ENCODE measurements around the gene ZBTB20.

ZBTB20 gene

DNA sequence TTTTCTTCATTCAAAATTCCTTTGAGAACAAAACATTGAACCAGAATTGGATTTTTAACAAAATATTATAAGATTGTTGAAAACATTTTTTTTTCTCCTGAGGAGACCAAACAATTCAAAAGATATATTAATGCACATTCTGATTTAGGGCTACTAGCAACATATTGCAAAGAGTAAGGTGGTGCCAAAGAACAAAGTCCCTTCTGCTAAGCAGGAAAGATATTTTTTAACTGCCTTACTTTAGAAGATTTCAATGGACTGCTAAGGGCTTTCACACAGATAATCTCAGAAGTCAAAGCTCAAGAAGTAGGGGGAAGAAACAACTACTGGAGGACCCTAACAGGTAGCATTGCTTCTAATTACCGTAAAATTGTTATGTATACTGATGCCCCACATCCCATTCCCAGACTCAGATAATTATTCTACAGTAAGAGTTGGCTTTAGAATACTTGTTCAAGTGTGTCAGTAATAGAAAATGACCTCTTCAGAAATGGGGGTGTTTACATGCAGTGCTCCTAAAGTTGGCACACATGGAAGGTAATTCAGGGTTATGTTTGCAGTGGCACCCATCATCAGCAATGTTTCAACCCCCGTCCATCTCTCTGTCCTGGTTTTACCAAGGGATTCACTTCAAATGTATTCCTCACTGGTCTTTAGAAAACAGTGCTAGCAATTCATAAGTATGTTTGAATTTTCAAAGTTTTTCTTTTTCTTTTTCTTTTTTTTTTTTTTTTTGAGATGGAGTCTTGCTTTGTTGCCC, 354.7 kb downstream of the ZBTB20 start:
- in situ Hi-C loops (cut with MboI; ENCODE audit: low sequenced_read_pairs), result no loop called here

DNA sequence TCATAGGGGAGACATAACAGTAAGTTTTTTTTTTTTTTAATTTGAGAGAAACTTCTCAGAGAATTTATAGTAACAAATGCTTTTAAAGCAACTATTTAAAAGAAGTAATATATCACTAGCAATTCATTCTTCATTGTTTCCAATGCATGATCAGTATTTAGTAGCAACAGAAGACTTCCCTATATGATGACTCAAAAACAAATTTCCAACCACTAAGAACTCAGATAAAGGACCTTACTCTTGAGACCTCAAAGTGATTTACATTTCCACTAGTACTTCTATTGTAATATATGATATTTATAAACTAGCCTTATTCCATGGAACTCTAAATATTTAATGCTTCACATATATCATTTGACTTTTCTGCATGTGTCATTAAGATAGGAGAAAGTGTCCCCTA, 356.3 kb downstream of the ZBTB20 start:
- in situ Hi-C loops (cut with MboI; ENCODE audit: low sequenced_read_pairs), result no loop called here

DNA sequence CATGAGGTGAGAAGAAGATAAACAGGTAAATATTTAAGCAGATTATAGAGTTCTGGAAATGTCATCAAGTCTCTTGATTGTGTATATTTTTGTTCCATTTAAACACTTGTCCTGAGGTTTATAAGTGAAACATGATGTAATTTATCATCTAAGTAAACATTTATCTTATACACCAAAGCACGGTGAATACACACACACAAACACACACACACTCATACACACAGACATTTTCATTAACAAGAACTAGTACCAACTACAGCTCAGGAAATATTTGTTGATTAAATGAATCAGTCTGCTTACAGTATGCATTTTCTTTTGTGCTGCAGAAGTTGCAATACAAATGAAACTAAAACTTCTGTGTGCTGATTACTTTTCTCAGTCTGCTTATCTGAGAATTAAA, 357.3 kb downstream of the ZBTB20 start:
- in situ Hi-C loops (cut with MboI; ENCODE audit: low sequenced_read_pairs), result no loop called here

DNA sequence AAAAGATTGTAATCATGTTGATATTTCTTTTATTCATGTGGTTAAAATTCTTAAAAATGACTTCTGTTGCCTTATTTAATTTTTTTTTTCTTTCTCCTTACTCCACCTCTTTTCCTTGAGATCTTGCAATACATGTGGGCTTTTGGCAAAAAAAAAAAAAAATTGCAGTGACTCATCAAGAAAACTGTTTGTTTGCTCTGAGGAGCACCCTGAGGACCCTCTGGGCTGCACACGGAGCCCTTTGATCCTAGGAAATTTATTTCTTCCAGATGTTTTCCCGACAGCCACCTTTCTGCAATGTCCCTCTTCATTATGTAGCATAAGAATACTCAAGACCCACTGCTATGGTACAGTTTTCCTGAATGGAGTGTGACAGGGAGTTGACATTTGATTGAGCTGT, 371.7 kb downstream of the ZBTB20 start:
- in situ Hi-C loops (cut with MboI; ENCODE audit: low sequenced_read_pairs), result no loop called here

DNA sequence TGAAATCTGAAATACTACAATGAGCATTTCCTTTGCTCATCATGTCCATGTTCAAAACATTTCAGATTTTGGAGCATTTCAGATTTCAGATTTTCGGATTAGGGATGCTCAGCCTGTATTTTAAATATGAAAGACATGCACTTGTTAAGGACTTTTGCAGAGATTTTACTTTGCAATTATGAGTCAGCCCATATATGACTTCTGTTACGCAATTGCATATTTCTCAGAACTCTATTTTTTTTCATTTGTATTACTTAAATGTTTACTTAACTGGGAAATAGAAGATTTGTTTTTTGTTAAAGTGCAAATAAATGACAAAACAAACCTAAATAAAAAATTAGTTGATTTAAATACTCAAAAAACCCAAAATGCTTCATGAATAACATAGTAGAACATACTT, 376.2 kb downstream of the ZBTB20 start:
- in situ Hi-C loops (cut with MboI; ENCODE audit: low sequenced_read_pairs), result no loop called here

DNA sequence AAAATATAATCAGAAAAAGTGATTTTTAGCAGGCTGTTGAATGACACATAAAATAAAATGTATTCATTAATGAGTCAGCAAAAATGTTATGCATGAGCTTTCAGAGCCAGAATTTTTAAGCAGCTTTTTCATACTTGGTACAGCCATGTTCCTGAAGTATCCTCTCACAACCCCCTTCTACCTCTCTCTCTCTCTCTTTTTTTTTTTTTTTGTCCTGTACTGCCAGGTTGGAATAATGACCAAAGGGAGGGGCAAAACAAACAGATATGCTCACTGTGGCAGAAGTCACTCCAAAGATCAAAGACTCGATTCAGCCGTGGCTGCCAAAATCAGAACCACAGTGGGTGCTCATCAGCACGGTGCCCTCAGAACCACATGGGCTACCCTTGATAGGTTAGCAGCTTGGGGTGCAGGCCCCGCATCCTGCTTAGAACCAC, 383.0 kb downstream of the ZBTB20 start:
- in situ Hi-C loops (cut with MboI; ENCODE audit: low sequenced_read_pairs), result no loop called here

DNA sequence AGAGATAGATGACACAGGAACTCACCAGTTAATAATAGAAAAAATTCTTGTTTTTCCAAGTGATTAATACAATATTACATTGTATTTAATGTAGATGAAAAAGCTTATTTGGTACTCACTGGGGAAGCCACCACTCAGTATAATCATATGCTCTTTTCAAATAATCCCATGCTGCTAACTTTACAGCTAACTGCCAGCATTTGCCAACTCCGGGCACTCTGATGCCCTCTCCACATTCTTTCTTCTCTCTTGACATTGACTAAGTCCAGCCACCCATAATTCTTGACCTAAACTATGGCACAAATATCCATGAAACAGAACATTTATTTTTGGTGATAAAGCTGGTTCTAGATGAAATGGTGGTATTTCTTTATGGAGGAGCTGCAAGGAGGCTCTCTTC, 384.9 kb downstream of the ZBTB20 start:
- in situ Hi-C loops (cut with MboI; ENCODE audit: low sequenced_read_pairs), result no loop called here

DNA sequence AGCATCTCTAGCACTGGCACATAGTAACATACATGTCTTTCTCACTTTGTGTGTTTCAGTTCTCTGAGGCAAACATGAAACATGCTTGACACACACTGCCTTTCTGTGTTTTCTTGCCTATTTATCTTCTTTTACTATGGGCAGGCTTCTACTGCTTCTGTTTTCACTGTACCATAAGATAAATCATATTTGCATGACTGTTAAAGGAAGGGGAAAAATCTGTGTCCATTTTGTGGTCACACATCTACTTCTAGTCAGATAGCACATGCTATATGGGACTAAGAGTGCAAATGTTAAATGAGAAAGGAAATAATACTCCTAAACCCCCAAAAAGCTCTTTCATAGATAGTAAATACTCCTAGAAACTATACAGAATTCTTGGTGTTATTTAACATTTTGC, 386.4 kb downstream of the ZBTB20 start:
- in situ Hi-C loops (cut with MboI; ENCODE audit: low sequenced_read_pairs), result no loop called here

DNA sequence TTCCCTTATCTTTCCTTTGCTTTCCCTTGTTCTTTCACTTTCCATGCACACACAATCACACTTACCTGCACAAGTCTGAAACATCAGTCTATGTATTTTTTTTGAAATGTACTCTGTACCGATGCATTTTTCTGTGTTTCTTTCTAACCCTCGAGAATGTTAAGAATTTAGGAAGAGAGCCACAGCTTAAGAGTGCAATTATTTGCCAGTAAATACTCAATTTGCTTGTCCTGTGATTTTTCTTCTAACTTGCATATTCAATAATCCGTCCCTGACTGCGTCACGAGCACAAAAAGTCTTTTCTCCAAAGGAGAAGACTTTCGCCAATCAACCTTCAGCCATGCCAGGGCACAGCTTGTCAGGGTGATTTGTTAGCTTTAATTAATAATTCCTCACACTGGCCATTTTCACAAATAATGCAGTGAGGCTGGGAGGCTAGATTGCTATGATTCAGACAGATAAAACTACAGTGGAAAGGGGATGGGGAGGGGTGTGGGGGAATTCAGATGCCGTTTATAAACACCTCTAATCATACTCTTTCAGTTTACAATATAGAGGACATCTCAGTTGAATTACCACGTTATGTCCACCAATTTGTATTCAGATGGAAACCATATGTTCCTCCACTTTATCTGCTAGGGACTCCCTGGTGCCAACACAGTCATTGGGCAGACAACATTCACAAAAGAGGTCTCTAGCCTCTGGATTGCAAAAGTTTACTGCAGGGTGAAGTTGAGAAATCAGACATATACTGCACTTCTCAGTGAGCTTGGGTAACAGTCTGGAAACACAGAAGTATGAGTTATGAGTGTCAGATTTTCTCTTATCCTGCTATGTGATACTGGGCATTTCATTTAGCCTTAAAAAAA, 388.0 kb downstream of the ZBTB20 start:
- in situ Hi-C loops (cut with MboI; ENCODE audit: low sequenced_read_pairs), result no loop called here

DNA sequence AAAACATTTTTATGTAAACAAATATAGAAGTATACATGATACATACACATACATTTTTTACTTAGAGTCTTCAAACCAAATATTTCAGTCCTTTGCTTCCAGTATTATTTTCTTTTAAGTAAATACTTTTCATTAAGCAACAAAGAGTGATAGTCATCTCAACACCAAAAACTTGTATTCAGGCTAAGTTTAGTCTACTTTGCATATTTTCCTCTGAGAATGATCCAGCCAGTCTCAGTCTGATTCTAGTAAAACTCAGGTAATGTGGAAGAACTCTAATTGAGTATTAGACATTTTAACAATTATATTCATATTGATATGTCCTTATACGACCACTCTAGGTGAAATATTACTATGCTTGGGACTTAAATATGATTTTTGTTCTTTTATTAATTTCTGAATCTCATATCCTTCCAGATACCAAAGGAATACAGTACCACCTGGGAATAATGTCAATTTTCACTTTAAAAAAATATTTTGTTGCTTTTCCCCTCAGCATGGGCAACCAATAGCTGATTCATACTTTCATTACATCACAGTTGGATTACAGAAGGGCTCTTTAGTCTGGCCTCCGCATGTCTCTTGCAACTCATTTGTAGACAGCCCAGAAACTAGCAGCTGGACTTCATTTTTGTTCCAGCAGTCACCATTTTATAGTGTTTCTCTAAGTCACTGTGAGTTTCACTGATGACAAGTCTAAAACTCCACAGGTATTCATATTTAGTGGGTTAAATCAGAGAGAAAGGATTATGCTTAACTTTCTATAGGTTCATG, 390.4 kb downstream of the ZBTB20 start:
- in situ Hi-C loops (cut with MboI; ENCODE audit: low sequenced_read_pairs), result no loop called here

DNA sequence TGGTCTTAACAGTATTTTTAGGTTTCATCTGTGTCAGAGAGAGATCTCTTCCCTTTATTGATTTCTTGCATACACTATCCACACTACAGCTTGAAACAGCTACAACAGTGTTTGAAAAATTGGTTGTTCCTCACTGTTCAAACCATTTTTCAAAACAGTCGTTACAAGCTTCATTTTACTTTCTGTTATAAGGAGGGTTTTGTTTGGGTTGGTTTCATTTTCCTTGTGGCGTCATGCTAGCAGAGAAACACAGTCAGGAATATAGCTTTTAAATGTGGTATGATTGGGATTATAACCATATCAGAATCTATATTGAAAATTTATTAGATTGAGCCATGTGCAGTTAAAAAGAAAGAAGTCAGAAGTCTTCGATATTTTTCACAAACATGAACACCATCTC, 400.6 kb downstream of the ZBTB20 start:
- in situ Hi-C loops (cut with MboI; ENCODE audit: low sequenced_read_pairs), result no loop called here

DNA sequence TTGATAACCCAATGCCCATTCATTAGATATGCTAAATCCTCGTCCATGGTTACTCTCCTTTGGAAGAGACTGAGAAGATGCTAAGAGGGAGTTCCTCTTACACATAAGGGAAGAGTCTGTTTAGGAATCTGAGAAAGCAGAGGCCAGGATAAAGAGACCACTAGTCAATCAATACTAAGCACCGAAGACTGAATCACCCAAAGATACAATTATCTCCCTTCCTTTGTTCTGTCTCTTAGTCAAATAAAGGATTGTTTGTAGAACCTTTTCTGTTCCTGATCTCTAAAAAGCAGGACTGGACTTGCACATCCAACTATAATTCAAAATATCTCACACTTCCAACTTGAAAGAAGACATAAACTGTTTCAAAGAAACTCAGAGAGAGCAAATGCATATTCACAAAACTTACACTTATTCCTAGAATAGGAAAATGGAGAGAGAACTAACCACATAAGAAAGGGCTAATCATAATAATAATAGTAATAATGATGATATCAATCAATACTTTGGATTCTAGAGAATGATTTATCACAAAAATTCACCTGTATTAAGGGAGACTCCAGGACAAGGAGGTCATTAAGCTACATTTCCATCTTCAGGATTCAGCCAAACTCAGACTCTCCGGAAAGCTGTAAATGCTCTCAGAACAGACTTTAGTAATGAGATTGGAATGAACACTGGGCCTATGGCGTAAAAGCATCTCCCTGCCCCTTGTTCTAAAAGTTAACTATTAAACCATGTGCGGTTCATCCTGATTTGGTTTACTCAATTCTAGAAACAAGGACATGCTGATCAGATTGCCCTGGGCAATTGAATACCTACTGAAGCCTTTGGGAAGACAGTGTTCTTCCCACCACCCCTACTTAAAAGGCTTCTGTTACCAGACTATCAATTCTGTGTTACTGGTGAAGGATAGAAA, 401.5 kb downstream of the ZBTB20 start:
- in situ Hi-C loops (cut with MboI; ENCODE audit: low sequenced_read_pairs), result no loop called here

DNA sequence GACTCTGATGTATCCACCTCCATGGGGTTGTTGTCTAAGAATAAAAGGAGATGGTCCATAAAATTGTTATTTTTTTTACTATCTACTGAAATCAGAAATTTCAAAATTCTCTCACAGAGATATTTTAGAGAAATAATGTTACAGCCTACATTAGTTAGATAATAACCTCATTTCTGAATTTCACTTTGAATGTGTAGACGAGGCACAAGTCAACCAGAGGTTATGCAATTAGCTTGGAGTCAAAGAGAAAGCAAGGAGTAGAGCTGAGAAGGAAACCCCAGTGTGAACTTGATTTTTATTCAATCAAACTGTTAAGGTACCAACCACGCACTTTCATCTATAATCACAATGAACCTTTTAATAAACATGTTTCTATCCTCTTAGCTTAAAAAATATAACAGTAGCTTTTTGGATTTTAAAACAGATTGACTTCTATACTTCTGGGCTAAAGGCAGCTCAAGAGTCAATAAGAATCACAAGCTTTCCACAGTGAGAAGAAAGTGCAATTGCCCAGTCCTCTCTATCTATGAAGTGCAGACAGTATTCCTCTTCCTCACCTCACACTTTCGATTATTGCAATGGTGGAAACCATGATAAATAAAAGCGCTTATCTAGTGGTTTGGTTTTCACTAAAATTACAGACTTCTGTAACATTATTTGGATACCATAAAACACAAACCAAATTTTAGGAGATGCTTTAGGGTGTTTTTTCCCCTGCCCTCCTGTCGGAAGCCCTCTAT, 403.2 kb downstream of the ZBTB20 start:
- in situ Hi-C loops (cut with MboI; ENCODE audit: low sequenced_read_pairs), result no loop called here

DNA sequence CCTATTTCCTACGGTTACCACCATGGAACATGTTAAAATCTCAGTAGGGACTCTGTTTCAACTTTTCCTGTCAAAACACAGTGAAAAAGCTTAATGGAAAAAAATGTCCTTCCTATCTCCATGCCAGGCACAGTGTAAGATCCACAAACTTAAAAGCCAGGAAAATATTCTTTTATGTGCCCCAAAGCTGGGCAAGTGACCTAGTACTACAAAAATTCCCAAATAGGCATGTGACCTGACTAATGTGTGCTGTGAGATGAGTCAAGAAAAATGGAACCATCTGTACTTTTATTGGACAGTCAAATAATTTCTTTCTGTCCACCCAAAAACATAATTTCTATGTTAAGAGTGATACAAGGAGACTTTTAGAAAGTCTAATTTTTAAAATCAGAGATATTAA, 406.0 kb downstream of the ZBTB20 start:
- in situ Hi-C loops (cut with MboI; ENCODE audit: low sequenced_read_pairs), result no loop called here

DNA sequence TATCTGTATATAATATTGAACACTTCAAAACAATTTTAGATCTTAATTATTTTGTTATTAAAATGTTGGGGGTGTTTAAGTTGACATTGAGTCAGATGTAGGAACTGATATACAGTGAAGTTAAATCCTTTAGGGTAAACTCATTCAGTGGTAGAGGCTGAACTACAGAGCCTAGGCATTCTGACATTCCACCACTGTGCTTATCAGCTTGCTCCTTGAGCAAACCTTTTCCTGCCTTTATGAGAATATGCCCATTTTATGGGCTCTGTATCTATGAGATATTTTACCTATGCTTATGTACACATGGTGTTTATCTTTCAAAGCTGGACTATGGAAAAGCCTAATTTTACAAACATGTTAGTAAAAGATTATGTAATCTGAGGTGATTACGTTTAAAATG, 407.5 kb downstream of the ZBTB20 start:
- in situ Hi-C loops (cut with MboI; ENCODE audit: low sequenced_read_pairs), result no loop called here

DNA sequence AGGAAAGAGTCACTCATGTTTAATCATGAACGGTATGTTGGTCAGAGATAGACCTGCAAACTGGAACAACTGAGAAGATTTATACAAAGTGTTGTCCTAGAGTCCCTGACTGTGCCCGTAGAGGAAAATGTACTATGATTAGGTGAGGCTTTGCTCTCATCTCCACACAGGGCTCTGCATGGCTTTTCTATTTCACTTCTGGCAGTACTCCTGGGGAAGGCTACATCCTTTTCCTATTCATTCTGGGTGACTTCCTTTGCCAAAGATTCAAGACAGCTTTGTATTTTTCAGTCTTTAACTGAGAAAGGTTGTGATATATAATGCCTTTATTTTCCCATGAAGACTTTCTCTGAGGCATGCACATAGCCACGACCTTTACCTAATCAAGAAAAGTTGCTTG, 414.7 kb downstream of the ZBTB20 start:
- in situ Hi-C loops (cut with MboI; ENCODE audit: low sequenced_read_pairs), result no loop called here

DNA sequence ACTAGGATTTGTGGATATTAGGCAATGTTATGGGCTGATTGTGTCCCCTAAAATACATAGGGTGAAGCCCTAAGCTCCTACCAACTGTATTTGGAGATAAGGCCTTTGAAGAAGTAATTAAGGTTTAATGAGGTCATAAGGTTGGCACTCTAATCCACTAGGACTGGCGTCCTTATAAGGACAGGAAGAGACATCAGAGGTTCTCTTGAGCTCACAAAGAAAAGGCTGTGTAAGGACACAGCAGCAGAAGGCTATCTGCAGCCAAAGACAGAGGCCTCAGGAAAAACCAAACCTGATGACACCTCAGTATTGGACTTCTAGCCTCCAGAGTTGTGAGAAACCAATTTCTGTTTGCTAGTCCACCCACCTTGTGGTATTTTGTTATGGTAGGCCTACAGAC, 416.7 kb downstream of the ZBTB20 start:
- in situ Hi-C loops (cut with MboI; ENCODE audit: low sequenced_read_pairs), result no loop called here

DNA sequence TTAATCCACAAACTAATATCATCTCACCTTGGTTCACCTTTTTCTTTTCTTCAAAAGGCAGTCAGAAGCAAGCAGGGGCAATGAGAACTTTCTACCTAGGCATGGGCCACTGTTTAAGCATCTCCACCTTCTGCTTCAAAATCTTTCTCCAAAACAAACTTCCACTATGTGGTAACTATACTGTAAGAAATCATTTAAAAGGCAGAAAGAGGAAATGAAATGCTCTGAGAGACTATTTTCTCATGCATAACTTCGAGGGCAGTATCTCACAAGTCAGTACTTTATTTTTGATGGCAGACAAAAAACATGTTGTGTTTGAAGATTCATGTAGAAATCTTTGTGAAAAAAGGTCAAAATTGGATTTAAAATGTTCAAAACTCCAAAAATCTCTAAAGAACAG, 419.7 kb downstream of the ZBTB20 start:
- in situ Hi-C loops (cut with MboI; ENCODE audit: low sequenced_read_pairs), result no loop called here

DNA sequence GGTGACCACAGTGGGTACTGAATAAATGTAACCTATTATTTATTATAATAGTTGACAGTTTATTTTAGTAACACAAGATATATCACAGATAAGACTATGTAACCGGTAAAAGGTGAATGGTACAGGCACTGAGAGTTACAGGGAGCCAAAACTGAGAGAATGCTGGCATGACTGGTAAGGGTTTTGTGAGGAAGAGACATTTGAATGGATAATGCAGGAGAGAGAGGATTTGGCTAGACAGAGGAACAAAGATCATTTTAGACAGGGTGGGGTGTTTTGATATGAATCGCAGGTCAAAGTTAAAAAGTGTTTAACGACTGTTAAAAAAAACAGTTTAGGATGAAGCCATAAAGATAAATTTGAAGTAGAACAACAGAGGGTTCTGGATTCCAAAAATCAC, 421.1 kb downstream of the ZBTB20 start:
- in situ Hi-C loops (cut with MboI; ENCODE audit: low sequenced_read_pairs), result no loop called here

DNA sequence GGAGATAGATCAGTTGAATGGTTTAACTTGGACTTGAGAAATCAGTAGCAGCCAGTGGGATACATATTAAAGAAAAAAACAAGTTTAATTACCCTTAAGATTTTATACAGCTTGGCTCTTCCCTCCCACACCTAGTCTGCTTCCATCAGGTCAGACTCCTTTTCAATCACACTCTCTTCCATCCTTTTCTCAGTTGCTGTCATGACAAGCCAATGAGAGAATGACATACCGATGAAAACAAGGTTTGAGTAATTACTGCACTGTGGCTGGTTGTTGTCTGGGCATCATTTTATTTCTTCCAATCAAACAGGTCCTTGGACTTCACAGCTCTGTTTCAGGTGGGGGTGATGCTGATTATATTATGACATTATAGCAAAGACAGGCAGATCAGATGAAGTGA, 424.6 kb downstream of the ZBTB20 start:
- in situ Hi-C loops (cut with MboI; ENCODE audit: low sequenced_read_pairs), result no loop called here

Data from HL-60/S4 (cell line).